Activated B cell treated with CpG ODN at 0.5 μM for 24 hours (primary cell): ENCODE data around the gene RAB8A. TPM values are rescaled to one million over a fixed set of nuclear protein-coding genes. Genes with fewer than 3 reads are reported as not detected.

ENCODE experiments used
- ATAC-seq: fragments of 200-7000 bp; cut with Tn5 transposase; one replicate; pipeline ENCODE4 v1.10.0; 2021; ENCODE audit warnings: low read depth, mild to moderate bottlenecking, moderate library complexity
- CTCF ChIA-PET: fragments of 350-600 bp; sonication (Branson Sonifier 250); formaldehyde crosslinking; loops from one replicate; lab custom pipeline; 2021; ENCODE audit warnings: antibody characterized with exemption; lab: Charles Lee
- POLR2A ChIA-PET: fragments of 350-600 bp; sonication (Branson Sonifier 250); formaldehyde crosslinking; loops from one replicate; lab custom pipeline; 2021; ENCODE audit warnings: antibody characterized with exemption; lab: Charles Lee
- DNase-seq: peaks from one replicate; pipeline ENCODE4 v3.0.0; 2022
- H3K27ac Mint-ChIP-seq: one replicate; pipeline ENCODE4 v1.8.0; 2020; ENCODE audit warnings: mixed read lengths
- H3K27me3 Mint-ChIP-seq: one replicate; pipeline ENCODE4 v1.8.0; 2021; ENCODE audit warnings: mixed read lengths
- H3K36me3 Mint-ChIP-seq: one replicate; pipeline ENCODE4 v1.8.0; 2021; ENCODE audit warnings: low read depth, mixed read lengths
- H3K4me1 Mint-ChIP-seq: one replicate; pipeline ENCODE4 v1.8.0; 2021; ENCODE audit warnings: mixed read lengths
- H3K4me3 Mint-ChIP-seq: one replicate; pipeline ENCODE4 v1.8.0; 2020; ENCODE audit warnings: mild to moderate bottlenecking, mixed read lengths
- H3K9me3 Mint-ChIP-seq: one replicate; pipeline ENCODE4 v1.8.0; 2020; ENCODE audit warnings: mixed read lengths
- CTCF ChIP-seq: fragments of 200-600 bp; IDR thresholded peaks from one replicate; pipeline ENCODE4 v1.8.0; 2022; ENCODE audit warnings: antibody characterized with exemption, mild to moderate bottlenecking
- intact Hi-C: fragments of 100-400 bp; cut with micrococcal nuclease; formaldehyde crosslinking; loops from one replicate; pipeline ENCODE4 v1.15.1; 2024
- total RNA-seq: library from RNA; stranded (reverse); gene quantifications from 2 replicates; pipeline ENCODE4 v1.2.3, GENCODE V29; 2022

Gene RAB8A
- total RNA-seq, 1 donor from 2014 or later = 157 TPM

DNA sequence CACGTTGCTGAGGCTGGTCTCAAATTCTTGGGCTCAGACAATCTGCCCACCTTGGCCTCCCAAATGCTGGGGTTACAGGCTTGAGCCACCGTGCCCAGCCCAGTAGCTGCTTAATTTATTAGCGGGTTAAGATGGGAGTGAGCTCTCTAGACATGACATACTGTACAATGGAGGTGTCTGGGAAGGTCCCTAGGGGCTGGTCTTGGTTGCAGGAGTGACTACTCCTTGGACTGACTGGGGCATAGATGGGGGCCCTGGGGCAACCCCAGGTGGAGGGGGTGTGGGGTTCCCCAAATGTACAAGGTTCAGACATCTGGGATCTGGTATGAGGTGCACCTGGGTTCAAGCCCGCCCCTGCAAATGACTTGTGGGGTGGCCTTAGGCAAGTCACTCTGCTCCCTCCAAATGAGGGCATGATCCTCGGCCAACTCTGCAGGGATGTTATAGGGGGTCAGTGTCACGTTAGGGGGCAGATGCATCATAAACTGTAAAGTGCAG, 48.8 kb downstream of the RAB8A start:
- peak overlapping the region; percentile 53 for H3K27ac Mint-ChIP-seq
- DNase-seq = no peak
- no peaks in the 10 kb centered on the region for H3K9me3 Mint-ChIP-seq
- no peaks in the 10 kb centered on the region for H3K27me3 Mint-ChIP-seq
- peaks cover 31% of the 10 kb centered on the region for H3K36me3 Mint-ChIP-seq
- H3K4me3 Mint-ChIP-seq = no peak overlapping the region
- ChIA-PET POLR2A (interaction anchor here (0.6 to 10.3 kb wide), 4 partner anchors 11 to 200 kb away, joined by 4 to 154 read pairs (median 16); partner anchors contain the start of genes HSH2D and RAB8A), CTCF (no interaction called here)
- no peak for TF ChIP-seq CTCF
- ATAC-seq = peak; percentile 13
- H3K4me1 Mint-ChIP-seq = peaks cover 15% of the 10 kb centered on the region
- intact Hi-C loops = loop anchor here (2.0 kb wide), 1 partner anchor 20 kb away; no protein-coding TSS in a partner anchor

DNA sequence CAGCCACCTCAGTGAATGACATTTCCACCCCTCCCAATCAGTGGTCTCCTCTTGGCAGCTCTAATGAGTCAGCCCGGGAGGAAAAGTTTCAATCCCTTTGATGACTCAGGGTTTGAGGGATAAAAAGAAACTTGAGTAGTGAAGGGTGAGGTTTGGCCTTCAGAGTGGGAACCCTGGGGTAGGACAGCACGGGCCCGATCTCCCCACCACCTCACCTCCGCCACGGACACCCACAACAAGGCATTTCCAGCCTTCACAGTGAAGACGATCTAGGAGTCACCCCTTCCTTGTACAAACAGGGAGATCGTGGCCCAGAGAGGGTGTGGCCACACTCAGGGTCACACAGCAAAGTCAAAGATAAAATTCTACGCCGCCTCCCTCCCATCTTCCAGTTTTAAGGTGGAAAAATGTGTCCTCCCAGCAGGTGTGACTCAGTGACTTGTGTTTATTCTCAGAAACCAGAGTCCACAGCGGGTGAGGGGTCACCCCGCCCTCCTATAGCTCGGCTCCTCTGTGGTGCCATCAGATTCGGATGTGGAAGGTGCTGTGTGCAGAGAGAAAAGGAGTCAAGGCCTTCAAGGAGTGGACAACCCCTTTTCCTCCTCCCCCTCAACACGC, 49.4 kb downstream of the RAB8A start:
- intact Hi-C loops = loop anchor here (2.0 kb wide), 1 partner anchor 20 kb away; no protein-coding TSS in a partner anchor
- ATAC-seq (peak; percentile 15), DNase-seq (no peak)
- Mint-ChIP-seq H3K27me3 (no peaks in the 10 kb centered on the region), H3K4me1 (peaks cover 10% of the 10 kb centered on the region), H3K4me3 (no peak overlapping the region), H3K27ac (no peak overlapping the region), H3K36me3 (peaks cover 26% of the 10 kb centered on the region), H3K9me3 (no peaks in the 10 kb centered on the region)
- CTCF ChIA-PET = no interaction called here
- POLR2A ChIA-PET = interaction anchor here (0.6 to 10.3 kb wide), 5 partner anchors 12 to 200 kb away, joined by 3 to 154 read pairs (median 5); partner anchors contain the start of gene HSH2D
- no peak for TF ChIP-seq CTCF

GRCh38 chr19:16161840-16162239, 50.2 kb downstream of the RAB8A start:
- ChIA-PET POLR2A (interaction anchor here (0.6 to 10.3 kb wide), 4 partner anchors 13 to 163 kb away, joined by 3 to 154 read pairs (median 4); partner anchors contain the start of gene HSH2D), CTCF (interaction anchor here (0.7 kb wide), 1 partner anchor 120 kb away, joined by 3 read pairs; no protein-coding TSS in a partner anchor)
- TF ChIP-seq CTCF = no peak
- no peaks in the 10 kb centered on the region for H3K27me3 Mint-ChIP-seq
- no peaks in the 10 kb centered on the region for H3K9me3 Mint-ChIP-seq
- ATAC-seq (no peak), DNase-seq (no peak)
- H3K27ac Mint-ChIP-seq = no peak overlapping the region
- no peak overlapping the region for H3K4me3 Mint-ChIP-seq
- intact Hi-C loops = loop anchor here (2.0 kb wide), 1 partner anchor 21 kb away; no protein-coding TSS in a partner anchor
- H3K4me1 Mint-ChIP-seq = peaks cover 6% of the 10 kb centered on the region
- H3K36me3 Mint-ChIP-seq = peaks cover 18% of the 10 kb centered on the region

- Mint-ChIP-seq H3K36me3 (no peaks in the 10 kb centered on the region), H3K4me3 (no peak overlapping the region), H3K27me3 (no peaks in the 10 kb centered on the region), H3K4me1 (peaks cover 20% of the 10 kb centered on the region), H3K9me3 (no peaks in the 10 kb centered on the region), H3K27ac (no peak overlapping the region)
- TF ChIP-seq CTCF = no peak
- CTCF ChIA-PET = no interaction called here
- DNase-seq (no peak), ATAC-seq (no peak)
- intact Hi-C loops = no loop called here
- POLR2A ChIA-PET = no interaction called here
Observed at GRCh38 chr19:16164222-16164890, 52.7 kb downstream of the RAB8A start.

GRCh38 chr19:16166417-16166816, 54.7 kb downstream of the RAB8A start:
- no peaks in the 10 kb centered on the region for H3K36me3 Mint-ChIP-seq
- POLR2A ChIA-PET = no interaction called here
- intact Hi-C loops = no loop called here
- no peak overlapping the region for H3K27ac Mint-ChIP-seq
- TF ChIP-seq CTCF = no peak
- no peak overlapping the region for H3K4me3 Mint-ChIP-seq
- peaks cover 19% of the 10 kb centered on the region for H3K4me1 Mint-ChIP-seq
- CTCF ChIA-PET = no interaction called here
- H3K27me3 Mint-ChIP-seq = no peaks in the 10 kb centered on the region
- DNase-seq (no peak), ATAC-seq (no peak)
- H3K9me3 Mint-ChIP-seq = no peaks in the 10 kb centered on the region
